ENCODE measurements around the gene BCO1.

The BCO1 gene

DNA sequence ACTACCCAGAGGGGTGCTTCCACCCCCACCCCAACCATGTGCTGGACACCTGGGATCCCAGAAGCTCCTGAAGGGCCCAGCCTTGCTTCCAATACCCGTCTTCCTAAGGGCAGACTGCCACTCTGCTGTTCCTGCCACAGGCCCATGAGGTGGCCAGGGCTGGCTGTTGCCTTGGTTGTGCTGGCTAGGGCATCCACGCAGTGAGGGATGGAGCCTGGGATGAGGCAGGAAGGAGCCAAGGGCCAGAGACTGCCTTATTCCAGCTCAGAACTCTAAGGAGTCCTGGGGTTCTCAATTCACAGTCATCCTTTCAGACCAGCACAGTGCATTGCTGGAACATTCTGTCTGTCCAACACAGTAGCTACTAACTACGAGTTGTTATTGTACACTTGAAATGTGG is 37.8 kb downstream of the BCO1 start:
- no peak overlapping the region for H3K4me3 ChIP-seq
- intact Hi-C loops (cut with DNase I; ENCODE audit: low total_unique reads): no loop called here
- H3K4me1 ChIP-seq: no peaks in the 10 kb centered on the region
- peaks cover 0 to 6% of the 10 kb centered on the region in 2 donors for H3K27me3 ChIP-seq
- no peaks in the 10 kb centered on the region for H3K36me3 ChIP-seq
- no peak for TF ChIP-seq CTCF (IDR thresholded peaks at IDR 0.05)
- DNase-seq: no peak
- no peaks in the 10 kb centered on the region for H3K9me3 ChIP-seq
- no peak overlapping the region for H3K27ac ChIP-seq

GRCh38 chr16:81277541-81278080 is 39.1 kb downstream of the BCO1 start:
- no peak overlapping the region for H3K27ac ChIP-seq
- no peaks in the 10 kb centered on the region for H3K9me3 ChIP-seq
- intact Hi-C loops (cut with DNase I; ENCODE audit: low total_unique reads): no loop called here
- H3K27me3 ChIP-seq: peaks cover 0 to 6% of the 10 kb centered on the region in 2 donors
- TF ChIP-seq CTCF (IDR thresholded peaks at IDR 0.05): no peak
- no peak overlapping the region for H3K4me3 ChIP-seq
- no peaks in the 10 kb centered on the region for H3K36me3 ChIP-seq
- no peak for DNase-seq
- H3K4me1 ChIP-seq: no peaks in the 10 kb centered on the region

DNA sequence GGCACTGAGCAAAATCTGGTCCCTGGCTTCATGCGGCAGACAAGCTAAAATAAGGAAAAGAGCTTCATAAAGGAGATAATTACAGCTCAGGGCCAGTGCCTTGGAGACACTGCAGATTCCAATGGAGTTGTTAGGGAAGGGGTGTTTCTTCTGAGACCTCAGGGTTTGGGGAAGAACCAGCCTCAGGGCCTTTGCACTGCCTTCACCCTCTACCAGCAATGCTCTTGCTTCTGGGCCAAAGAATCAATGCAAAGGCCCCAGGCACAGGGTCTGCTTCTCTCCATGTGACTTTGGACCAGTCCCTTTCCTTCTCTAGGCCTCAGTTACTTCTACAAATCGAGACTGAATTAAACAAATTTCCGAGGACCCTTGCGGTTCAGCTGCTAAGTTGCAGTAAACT is 40.0 kb downstream of the BCO1 start:
- H3K27me3 ChIP-seq: peaks cover 0 to 6% of the 10 kb centered on the region in 2 donors
- H3K4me1 ChIP-seq: no peaks in the 10 kb centered on the region
- no peak overlapping the region for H3K27ac ChIP-seq
- no peak for DNase-seq
- TF ChIP-seq CTCF (IDR thresholded peaks at IDR 0.05): no peak
- H3K36me3 ChIP-seq: no peaks in the 10 kb centered on the region
- H3K4me3 ChIP-seq: no peak overlapping the region
- no peaks in the 10 kb centered on the region for H3K9me3 ChIP-seq
- intact Hi-C loops (cut with DNase I; ENCODE audit: low total_unique reads): no loop called here

GRCh38 chr16:81279392-81279791 is 40.9 kb downstream of the BCO1 start:
- Histone ChIP-seq H3K36me3 (no peaks in the 10 kb centered on the region), H3K4me1 (no peaks in the 10 kb centered on the region), H3K27ac (no peak overlapping the region), H3K4me3 (no peak overlapping the region), H3K9me3 (no peaks in the 10 kb centered on the region), H3K27me3 (peaks cover 0 to 4% of the 10 kb centered on the region in 2 donors)
- no peak for TF ChIP-seq CTCF (IDR thresholded peaks at IDR 0.05)
- intact Hi-C loops (cut with DNase I; ENCODE audit: low total_unique reads): no loop called here
- DNase-seq: no peak

DNA sequence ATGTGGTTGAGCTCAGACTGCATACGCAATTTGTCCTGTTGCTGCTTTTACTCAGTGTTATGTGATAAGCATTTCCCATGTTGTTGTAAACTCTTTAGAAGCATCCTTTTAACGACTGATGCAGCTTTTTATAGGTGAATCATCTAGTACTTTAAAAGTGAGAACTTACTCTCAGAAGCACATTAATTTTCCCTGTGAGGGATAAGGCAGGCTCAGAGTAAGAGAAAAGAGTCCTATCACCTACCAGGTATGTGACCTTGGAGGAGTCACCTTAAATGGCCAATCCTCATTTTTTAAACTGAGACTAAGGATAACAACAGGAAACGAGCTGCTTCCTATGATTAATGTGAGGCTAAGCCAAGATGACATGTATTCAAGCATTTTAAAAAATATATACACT is 41.9 kb downstream of the BCO1 start:
- Histone ChIP-seq H3K27ac (no peak overlapping the region), H3K27me3 (peaks cover 0 to 4% of the 10 kb centered on the region in 2 donors), H3K9me3 (no peaks in the 10 kb centered on the region), H3K4me1 (no peaks in the 10 kb centered on the region), H3K36me3 (no peaks in the 10 kb centered on the region), H3K4me3 (no peak overlapping the region)
- DNase-seq: no peak
- TF ChIP-seq CTCF (IDR thresholded peaks at IDR 0.05): no peak
- intact Hi-C loops (cut with DNase I; ENCODE audit: low total_unique reads): no loop called here

DNA sequence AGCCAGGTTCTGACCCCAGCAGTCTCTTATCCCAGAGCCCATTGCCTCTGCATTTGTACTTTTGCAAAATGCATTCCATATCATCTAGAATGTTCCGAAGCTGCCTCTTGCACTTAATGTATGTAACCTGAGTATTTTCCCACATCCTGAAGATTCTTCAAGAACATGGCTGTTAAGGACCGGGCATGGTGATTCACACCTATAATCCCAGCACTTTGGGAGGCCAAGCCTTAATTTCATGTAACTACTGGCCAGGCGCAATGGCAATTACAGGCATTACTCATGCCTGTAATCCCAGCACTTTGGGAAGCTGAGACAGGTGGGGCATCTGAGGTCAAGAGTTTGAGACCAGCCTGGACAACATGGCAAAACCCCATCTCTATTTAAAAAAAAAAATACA is 44.6 kb downstream of the BCO1 start:
- H3K9me3 ChIP-seq: no peaks in the 10 kb centered on the region
- H3K36me3 ChIP-seq: no peaks in the 10 kb centered on the region
- no peaks in the 10 kb centered on the region for H3K27me3 ChIP-seq
- H3K4me1 ChIP-seq: no peaks in the 10 kb centered on the region
- H3K27ac ChIP-seq: no peak overlapping the region
- DNase-seq: no peak
- intact Hi-C loops (cut with DNase I; ENCODE audit: low total_unique reads): no loop called here
- H3K4me3 ChIP-seq: no peak overlapping the region
- no peak for TF ChIP-seq CTCF (IDR thresholded peaks at IDR 0.05)
